Esophagus muscularis mucosa (tissue), 3 donors: ENCODE measurements around the gene NUP188.

Source experiments
- CTCF ChIP-seq, 3 experiments: fragments of 200-600 bp in 2 of 3; fragments of 450-650 bp in 1 of 3; sonication (generic) in 2 of 3; IDR thresholded peaks; one replicate each; pipeline ENCODE4 v1.5.1; 2017 to 2019; ENCODE audit warnings: antibody characterized with exemption in 3 of 3, mild to moderate bottlenecking in 2 of 3, moderate library complexity in 1 of 3
- POLR2A ChIP-seq: fragments of 450-650 bp; IDR thresholded peaks from one replicate; pipeline ENCODE4 v1.6.1; 2017; ENCODE audit warnings: antibody characterized with exemption, moderate library complexity, mild to moderate bottlenecking, low read depth

GRCh38 chr9:129007766-129008468, 60.4 kb downstream of the NUP188 start:
- TF ChIP-seq CTCF (IDR thresholded peaks at IDR 0.05) (no peak), POLR2A (no peak)
